ENCODE data around the gene ASB12.
"Not testable (repeated sequence)": the region's sequence is repeated elsewhere in the genome, so short reads cannot be mapped to it uniquely, and the experiment has no call there.

ASB12 gene, protein sequence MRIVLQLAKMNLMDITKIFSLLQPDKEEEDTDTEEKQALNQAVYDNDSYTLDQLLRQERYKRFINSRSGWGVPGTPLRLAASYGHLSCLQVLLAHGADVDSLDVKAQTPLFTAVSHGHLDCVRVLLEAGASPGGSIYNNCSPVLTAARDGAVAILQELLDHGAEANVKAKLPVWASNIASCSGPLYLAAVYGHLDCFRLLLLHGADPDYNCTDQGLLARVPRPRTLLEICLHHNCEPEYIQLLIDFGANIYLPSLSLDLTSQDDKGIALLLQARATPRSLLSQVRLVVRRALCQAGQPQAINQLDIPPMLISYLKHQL

DNA sequence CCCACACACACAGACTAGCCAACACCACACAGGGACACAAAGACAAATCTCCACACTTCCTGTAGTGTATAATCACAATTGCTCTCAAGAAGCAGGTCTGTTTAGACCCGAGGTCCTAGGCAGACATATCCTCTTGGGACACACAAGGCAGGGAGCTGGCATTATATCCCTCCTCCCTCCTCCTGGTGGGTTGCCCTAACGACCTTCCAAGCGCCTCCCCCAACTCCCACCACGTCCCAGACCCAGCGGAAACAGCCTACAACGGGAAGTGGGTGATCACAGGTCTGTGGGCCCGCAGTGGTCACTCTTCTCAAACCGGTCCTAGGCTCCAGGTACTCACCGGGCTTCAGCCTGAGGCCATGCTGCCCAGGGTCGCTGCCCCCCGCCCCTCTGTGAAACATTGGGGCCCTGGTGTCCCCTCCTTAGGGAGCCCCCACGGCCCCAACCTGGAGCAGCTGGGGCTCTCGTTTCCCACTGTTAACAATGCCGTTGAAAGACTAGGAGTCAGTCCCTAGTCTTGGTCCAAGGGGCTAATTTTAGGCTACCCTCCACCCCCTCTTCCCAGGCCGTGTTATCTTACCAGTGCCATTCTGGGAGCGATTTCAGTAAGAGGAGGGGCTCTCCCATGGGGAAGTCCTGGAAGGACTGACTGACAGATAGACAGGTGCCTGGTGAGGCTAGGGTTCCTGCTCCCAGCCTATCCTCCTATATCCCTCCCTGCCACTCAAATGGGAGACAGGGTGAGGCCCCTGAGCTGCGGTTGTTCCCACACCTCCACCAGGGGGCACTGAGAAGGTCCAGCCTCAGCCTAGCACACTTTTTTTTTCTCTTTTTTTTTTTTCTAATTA is at the start of gene ASB12:
Gene ASB12, minus strand, starts transcription at position 485 of the 848 bp plus-strand sequence. CDS start 4,957 bp downstream, outside the sequence.
- DNase-seq = no peak

DNA sequence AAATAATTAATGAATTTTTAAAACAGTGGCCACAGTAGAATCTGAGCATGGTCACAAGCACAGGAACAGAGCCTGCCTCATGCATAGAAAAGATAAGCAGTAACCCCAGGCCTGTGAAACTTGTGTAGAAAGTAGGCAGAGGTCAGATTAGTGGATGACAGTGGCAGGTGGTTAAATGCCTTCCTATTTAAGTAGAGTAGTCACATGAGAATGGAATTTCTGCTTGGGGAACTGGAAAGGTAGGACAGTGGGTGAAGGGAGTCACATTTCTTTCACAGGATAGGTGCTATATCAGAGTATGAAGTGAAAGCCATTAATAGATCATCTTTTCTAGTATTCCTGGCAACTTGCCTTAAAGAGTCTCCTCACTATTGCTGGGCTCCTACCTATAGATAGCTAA is 34.9 kb upstream of the ASB12 start:
- no peak for DNase-seq

DNA sequence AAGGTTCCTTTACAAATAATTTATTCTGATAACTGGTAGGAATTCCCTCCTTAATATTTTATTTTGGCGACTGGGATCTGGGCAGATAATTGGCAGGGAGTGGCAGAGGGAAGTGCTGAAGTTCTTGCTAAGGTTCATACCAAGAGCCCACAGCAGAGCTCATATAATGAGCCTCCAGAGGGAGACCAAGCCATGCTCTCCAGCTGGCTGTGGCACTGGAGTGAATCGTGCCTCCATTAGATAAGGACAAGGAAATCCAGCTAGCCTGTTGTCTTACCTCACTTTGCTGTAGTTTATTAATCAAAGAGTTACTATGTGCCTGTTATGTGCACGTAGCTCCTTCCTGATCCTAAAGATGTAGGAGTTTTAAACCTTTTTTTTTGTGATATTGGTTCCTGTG is 1.3 kb downstream of the ASB12 start:
- no peak for DNase-seq

DNA sequence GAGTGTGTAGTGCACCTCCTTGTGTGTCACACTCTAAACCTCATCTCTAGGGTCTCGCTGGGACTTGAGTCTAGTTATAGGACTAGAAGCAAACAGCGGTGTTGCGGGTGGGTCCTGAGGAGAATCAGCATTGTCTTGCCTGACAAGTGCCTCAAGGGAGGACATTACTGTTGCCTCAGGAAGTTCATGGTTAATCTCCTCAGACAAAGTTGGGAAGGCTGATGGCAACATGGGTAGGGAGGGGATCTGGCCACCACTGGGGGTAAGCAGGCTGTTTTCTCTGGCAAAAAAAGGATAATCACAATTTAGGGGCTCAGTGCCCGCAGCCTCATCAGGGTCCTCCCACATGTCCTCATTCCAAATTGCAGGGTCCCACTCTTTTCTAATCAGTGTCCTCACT is 12.4 kb downstream of the ASB12 start:
- no peak for DNase-seq

GRCh38 chrX:64213989-64214388 is 16.4 kb downstream of the ASB12 start:
- DNase-seq = not testable (repeated sequence)

- DNase-seq = peak in 1 of 2 experiments; percentile 19
Measured at GRCh38 chrX:64206556-64207162, 23.7 kb downstream of the ASB12 start.

DNA sequence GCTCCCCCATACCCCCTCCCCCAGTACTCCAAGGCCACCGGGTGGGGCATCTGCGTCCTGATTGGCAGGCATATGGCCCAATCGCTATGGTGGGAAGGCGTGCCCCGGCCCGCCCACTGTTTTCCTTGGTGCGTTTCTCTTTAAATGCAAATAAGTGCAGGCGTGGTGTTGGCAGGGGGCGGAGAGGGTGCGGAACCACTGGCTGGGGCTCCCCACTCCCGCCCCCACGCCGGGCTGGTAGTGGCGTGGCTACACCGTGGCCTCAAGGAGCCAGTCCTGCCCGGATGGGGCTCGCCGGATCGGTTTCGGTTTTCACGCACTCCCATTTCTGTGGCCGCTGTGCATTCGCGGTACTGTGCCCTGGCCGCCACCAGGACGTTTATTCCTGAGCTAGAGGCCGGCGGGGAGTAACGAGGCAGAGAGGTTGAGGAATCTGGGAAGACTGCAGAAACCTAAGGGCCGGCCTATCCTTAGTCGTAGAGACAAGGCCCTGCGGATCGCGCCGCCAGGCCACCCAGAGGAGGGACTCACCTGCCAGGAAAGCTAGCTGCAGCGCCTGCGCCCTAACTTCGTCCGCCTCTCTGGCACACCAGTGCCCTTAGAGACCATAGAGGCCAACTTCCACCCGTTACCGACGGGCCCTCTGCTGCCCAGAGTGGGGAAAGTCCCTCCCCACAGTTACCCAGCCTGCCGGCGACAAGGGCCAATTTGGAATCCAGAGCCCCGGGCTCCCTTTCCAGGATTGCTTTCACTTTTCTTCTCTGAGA is 24.5 kb downstream of the ASB12 start:
- peak; percentile 89 to 91 for DNase-seq

- no peak for DNase-seq
Measured at GRCh38 chrX:64205441-64205734, 25.0 kb downstream of the ASB12 start, which contains the start of gene AMER1. AMER1 (minus strand) TSS chrX:64205708; CDS start chrX:64193286, 12,422 bp downstream.

DNA sequence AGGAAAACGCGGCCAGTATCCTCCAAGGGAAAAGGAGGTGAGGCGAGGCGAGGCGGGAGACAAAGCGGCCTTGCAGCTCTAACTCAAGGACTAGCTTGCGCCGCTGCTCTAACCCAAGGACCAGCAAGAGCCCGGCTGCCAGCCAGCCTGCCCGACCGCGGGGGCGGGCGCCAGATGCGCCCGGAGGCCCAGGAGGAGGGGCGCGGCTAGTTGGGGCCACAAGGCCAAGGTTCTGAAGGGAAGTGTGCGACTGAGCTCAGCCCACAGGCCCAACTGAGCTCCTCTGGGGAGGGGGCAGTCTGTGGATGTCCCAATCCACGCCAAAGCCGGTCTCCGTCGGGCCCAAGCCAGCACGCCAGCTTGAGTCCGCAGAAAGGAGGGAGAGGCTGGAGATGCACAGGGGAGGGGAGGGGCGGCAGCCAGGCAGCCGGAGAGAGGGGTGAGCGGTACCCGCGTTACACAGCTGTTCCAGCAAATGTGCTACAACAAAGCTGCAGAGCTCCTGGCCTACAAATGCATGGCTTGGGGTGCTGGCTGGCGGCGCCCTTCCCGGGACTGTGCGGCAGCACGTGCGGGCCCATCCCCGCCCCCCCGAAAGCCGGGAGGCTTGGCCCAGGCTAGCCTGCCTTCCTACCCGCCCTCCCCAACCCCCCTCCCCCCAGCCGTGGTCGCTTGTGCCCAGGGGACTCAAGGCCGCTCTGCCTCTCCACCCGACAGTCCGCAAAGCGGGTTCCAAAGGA is 25.5 kb downstream of the ASB12 start:
- peak; percentile 27 to 48 for DNase-seq

GRCh38 chrX:64204252-64204651 is 26.2 kb downstream of the ASB12 start:
- DNase-seq = no peak

DNA sequence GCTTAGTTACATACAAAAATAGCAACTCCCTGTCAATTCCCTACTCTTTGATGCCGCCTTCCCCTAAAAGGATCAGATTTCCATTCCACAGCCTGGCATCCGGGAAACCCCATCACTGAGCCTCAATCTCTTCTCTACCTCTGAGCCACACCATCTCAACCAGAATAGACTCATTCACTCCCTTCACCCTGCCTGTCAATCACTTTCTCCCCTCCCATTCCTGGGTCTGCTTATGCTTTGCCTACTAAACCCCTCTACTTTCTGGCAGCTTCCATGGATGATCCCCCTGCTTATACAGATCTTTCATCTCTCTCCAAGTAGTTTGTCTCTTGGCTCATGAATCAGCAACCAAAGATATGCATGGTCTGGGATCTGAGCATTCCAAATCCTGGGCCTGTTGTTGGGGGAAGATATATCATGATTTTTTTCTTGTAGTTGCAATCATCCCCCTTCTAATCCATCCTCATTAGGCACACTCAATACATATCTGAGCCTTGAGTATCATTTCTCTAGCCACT is 27.5 kb downstream of the ASB12 start:
- DNase-seq = no peak

- DNase-seq = no peak
Measured at GRCh38 chrX:64198036-64198435, 32.4 kb downstream of the ASB12 start.

DNA sequence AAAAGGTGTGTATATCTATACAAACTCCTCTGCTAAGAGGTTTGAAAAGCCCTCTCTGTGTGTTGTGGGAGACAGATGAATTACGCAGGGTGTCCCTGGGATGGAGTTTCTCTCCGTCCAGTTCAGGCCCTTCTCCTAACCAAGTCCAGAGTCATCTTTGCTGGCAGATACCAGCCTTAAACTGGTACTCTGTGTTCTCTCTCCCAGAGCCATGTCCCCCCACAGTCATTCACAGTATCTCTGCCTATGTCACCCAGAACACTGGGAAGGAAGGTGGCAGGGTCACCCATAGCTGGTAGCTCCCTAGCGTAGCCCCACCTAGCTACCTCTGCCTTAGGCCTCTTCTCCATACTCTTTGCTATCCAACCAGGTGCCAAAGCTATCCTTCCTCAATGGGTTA is 33.8 kb downstream of the ASB12 start:
- no peak for DNase-seq

- DNase-seq = no peak
Measured at GRCh38 chrX:64195862-64196261, 34.5 kb downstream of the ASB12 start.

DNA sequence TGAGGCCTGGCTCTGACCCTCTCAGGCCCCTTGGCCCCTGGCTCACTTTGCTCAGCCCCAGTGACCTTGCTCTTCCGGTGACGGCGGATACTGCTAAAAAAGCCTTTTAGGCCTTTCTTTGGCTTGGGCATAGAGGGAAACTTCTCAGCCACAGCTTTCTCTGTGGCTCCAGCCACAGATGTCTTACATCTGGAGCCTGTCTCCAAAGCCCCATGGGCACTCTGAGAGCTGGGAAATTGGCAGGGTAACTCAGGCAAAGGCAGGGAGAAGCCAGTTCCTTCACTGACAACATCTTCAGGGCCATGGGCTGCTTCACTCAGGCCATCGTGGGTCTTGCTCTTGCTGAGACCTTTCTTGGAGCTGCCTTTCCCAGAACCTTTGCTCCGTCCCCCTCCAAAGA is 37.7 kb downstream of the ASB12 start:
- no peak for DNase-seq

DNA sequence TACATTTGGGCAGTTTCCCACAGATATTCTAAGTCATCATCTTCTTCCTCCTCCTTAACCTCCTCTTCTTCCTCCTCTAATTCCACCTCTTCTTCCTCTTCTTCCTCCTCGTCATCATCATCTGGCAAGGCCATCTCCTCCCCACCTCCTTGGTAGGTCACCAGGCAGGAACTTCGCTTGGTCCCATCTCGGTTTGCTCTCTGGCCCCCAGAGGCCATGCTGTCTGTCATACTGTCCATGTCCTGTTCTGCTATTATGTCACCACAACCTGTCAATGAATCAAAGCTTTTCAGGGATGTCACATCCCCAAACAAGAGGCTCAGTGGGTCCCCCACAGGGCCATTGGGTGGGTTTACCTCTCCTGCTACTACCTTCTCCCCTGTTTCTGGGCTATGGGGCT is 38.4 kb downstream of the ASB12 start:
- DNase-seq = no peak

DNA sequence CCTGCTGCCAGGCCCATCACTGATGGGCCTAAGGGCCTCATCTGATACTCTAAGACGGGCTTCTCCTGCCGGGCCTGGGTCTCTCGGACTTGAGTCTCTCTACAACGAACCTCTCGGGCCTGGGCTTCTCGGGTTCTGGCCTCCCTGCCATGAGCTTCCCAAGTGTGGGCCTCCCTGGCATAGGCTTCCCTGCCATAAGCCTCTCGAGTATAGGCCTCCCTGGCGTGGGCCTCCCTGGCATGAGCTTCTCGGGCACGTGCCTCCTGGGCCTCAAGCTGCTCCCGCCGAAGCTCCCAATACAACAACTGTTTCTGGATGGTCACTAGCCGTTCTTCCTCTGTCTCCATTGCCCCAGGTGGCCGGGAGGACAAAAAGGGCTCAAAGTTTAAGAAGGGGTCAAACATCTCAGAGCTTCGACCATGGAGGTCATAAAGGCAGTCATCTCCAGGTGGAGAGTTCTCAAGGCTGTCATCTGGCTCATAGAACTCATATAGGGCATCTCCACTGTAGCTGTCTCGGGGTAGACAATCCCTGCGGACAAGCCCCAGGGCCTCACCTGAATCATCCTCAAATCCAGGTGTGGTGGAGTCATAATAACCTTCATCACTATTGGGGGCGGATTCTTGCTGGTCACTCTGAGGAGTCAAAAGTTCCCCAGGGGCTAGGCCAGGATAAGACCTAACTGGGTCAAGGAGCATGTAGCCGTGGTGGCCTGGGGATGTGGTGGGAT is 39.0 kb downstream of the ASB12 start:
- DNase-seq = no peak

- DNase-seq = no peak
Measured at GRCh38 chrX:64190136-64190740, 40.2 kb downstream of the ASB12 start.

DNA sequence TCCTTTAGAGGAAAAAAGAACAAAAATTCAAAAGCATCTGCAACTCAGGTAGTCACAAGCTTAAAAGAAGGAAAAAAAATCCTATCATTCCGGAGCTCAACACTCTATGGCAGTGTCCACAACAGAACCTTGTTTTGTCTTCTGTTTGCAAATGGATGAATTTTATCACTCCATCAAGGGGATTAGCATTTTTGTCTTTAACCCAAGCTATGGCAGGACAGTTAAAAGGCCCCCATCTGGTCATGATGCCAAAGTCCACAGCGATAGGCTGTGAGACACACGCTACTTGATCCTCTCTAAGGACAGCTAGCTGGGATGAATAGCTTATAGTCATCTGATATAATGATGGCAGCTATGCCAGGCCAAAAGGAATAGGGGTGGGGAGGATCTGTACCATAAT is 41.5 kb downstream of the ASB12 start:
- no peak for DNase-seq

- DNase-seq = no peak
Measured at GRCh38 chrX:64187762-64188150, 42.7 kb downstream of the ASB12 start.

Measured in activated T-cell treated with anti-CD3 and anti-CD28 coated beads, Interleukin-2, amount 50 U/mL, for 48 hours (primary cell).